SU-DHL-6 (cell line): ENCODE measurements around the gene BANF1.

Source experiments
- CTCF ChIP-seq: fragments of 200-600 bp; sonication (generic); IDR thresholded peaks from one replicate; pipeline ENCODE4 v1.5.1; 2017; ENCODE audit warnings: antibody characterized with exemption, mild to moderate bottlenecking, low read length, moderate library complexity; ENCODE audit not compliant: insufficient read depth, poor library complexity, severe bottlenecking
- EZH2phosphoT487 ChIP-seq: fragments of 200-600 bp; sonication (generic), shearing (Covaris generic); conservative IDR thresholded peaks from 2 replicates; pipeline ENCODE4 v1.6.1; 2018; ENCODE audit warnings: mild to moderate bottlenecking, antibody characterized with exemption, low read length, moderate library complexity, mixed read lengths

GRCh38 chr11:66004186-66004585, 1.9 kb downstream of the BANF1 start:
- TF ChIP-seq CTCF (no peak), EZH2phosphoT487 (no peak)
